GM13976 (cell line): ENCODE results near the gene SDHB.

Experiments used
- DNase-seq: peaks from one replicate; pipeline ENCODE4 v3.0.0; 2012; ENCODE audit warnings: low spot score
- CTCF ChIP-seq: IDR thresholded peaks from 2 replicates; pipeline ENCODE4 v1.5.1; 2012; ENCODE audit warnings: borderline replicate concordance, mild to moderate bottlenecking; ENCODE audit not compliant: insufficient read depth; ENCODE audit errors: extremely low read depth, missing control alignments, control extremely low read depth
- in situ Hi-C: fragments of 300-500 bp; cut with MboI; formaldehyde crosslinking; loops from one replicate; pipeline ENCODE4 v1.12.0; 2022; ENCODE audit warnings: low sequenced_read_pairs, mixed read lengths, inconsistent platforms; ENCODE audit not compliant: unreplicated experiment

Gene SDHB

GRCh38 chr1:16981269-16981849 is 72.5 kb downstream of the SDHB start:
- no peak for DNase-seq
- TF ChIP-seq CTCF: no peak
- in situ Hi-C loops: no loop called here

- DNase-seq: no peak
- TF ChIP-seq CTCF: no peak
- in situ Hi-C loops: no loop called here
These were observed 73.2 kb downstream of the SDHB start, which contains the start of gene MFAP2 for GRCh38 chr1:16980473-16981268. MFAP2 (minus strand) TSS chr1:16980620; CDS start chr1:16978273, 2,347 bp downstream.

GRCh38 chr1:16979475-16980327 is 74.1 kb downstream of the SDHB start:
- in situ Hi-C loops: no loop called here
- TF ChIP-seq CTCF: no peak
- no peak for DNase-seq

- no peak for TF ChIP-seq CTCF
- DNase-seq: no peak
- in situ Hi-C loops: no loop called here
These were observed 75.0 kb downstream of the SDHB start for GRCh38 chr1:16978567-16979474.

GRCh38 chr1:16978139-16978538 is 75.7 kb downstream of the SDHB start:
- DNase-seq: no peak
- in situ Hi-C loops: no loop called here
- no peak for TF ChIP-seq CTCF
